Adrenal gland (tissue), 12 donors: Measurements from ENCODE around the gene FCN2. TPM values are rescaled to one million over a fixed set of nuclear protein-coding genes. Genes with fewer than 3 reads are reported as not detected.

Experiments used
- DNase-seq, 7 donors: peaks; one replicate each; pipeline ENCODE4 v3.0.0-alpha.2; 2019 to 2020
- H3K27ac ChIP-seq, 5 donors: fragments of 200-600 bp; sonication (generic) in 4 of 5; 1 replicate in 3 of 5; 2 replicates in 2 of 5; pipeline versions ENCODE4 v1.5.1 to v1.8.0; 2016 to 2020; ENCODE audit warnings: mild to moderate bottlenecking in 1 of 5
- H3K27me3 ChIP-seq: fragments of 200-600 bp; 2 replicates; pipeline ENCODE4 v1.8.0; 2021
- H3K36me3 ChIP-seq, 2 donors: fragments of 200-600 bp; replicated peaks in 1 of 2; 1 replicate in 1 of 2; 2 replicates in 1 of 2; pipeline versions ENCODE4 v1.5.1 to v1.8.0; 2018 to 2022
- H3K4me1 ChIP-seq, 2 donors: fragments of 200-600 bp; replicated peaks in 1 of 2; 1 replicate in 1 of 2; 2 replicates in 1 of 2; pipeline versions ENCODE4 v1.5.1 to v1.8.0; 2018 to 2021
- H3K4me3 ChIP-seq, 4 donors: fragments of 200-600 bp; sonication (generic) in 3 of 4; one replicate each; pipeline ENCODE4 v1.5.1; 2016 to 2018
- H3K9me3 ChIP-seq, 3 donors: fragments of 200-600 bp; sonication (generic) in 1 of 3; replicated peaks in 1 of 3; 1 replicate in 2 of 3; 2 replicates in 1 of 3; pipeline versions ENCODE4 v1.5.1 to v1.8.0; 2016 to 2021
- POLR2A ChIP-seq, 2 donors: fragments of 450-650 bp; IDR thresholded peaks; one replicate each; pipeline ENCODE4 v1.6.1; 2017; ENCODE audit warnings: antibody characterized with exemption in 2 of 2, mild to moderate bottlenecking in 2 of 2, moderate library complexity in 1 of 2
- WGBS, 4 donors: extraction: QIAGEN DNeasy Blood & Tissue Kit in 2 of 4; methylation state at CpG; one replicate each; pipeline versions ENCODE4 v1.1.5 to v1.1.7; 2013 to 2017; 5-methylcytosine and 5-hydroxymethylcytosine counted together
- intact Hi-C, 2 donors: fragments of 100-400 bp; cut with DNase I; formaldehyde crosslinking; loops; one replicate each; pipeline versions ENCODE4 v1.14.1 to v1.15.0; 2022 to 2023
- polyA plus RNA-seq, 3 donors: library from polyadenylated mRNA; stranded (reverse); fragments of 200-250 nt in 2 of 3; fragments of 350-450 nt in 1 of 3; fragmentation: Illumina TruSeq in 1 of 3; extraction: RNeasy Lipid Tissue Mini Kit (QIAGEN cat#74804) in 1 of 3; gene quantifications; one replicate each; pipeline ENCODE4 v1.2.3, GENCODE V29; 2013 to 2014
- total RNA-seq, 9 donors: library from RNA; depleted of rRNA in 4 of 9; stranded (reverse); fragments of >200 nt in 4 of 9; fragments of 120-200 nt in 1 of 9; fragmentation: NEBNext Ultra II Directional in 1 of 9; extraction: Animal tissue kit (Norgen Biotek cat#: 25700) in 1 of 9; gene quantifications; one replicate each; pipeline versions ENCODE4 v1.1.0 to v1.2.4, GENCODE V29; 2013 to 2023
- TF ChIP-seq, protein P1 (sequence below), 6 experiments: fragments of 450-650 bp in 4 of 6; fragments of 200-600 bp in 2 of 6; sonication (generic) in 1 of 6; IDR thresholded peaks; 1 replicate in 5 of 6; 2 replicates in 1 of 6; pipeline versions ENCODE4 v1.5.1 to v1.8.0; 2016 to 2021; ENCODE audit warnings: antibody characterized with exemption in 6 of 6, mild to moderate bottlenecking in 2 of 6, moderate library complexity in 1 of 6
- donor health status: healthy with polysubstance abuse.
- donor health status: Bipolar disorder and iron deficiency.
- donor health status: DM: yes; HTN: yes; CAD: no.
- donor health status: DM: no; HTN: no; CAD: no.
- donor health status: DM: no; HTN: no; CAD: no.
- donor health status: DM: yes; HTN: yes; CAD: no.

Gene FCN2
- total and polyA plus RNA-seq, 12 donors = 6.7 to 99.6 (median 31.2) TPM

GRCh38 chr9:134843740-134844139 lies 36.9 kb upstream of the FCN2 start:
- Histone ChIP-seq H3K27ac (no peak overlapping the region), H3K4me3 (no peak overlapping the region), H3K36me3 (peaks cover 0 to 5% of the 10 kb centered on the region in 2 donors), H3K4me1 (no peaks in the 10 kb centered on the region), H3K27me3 (no peaks in the 10 kb centered on the region), H3K9me3 (no peaks in the 10 kb centered on the region)
- intact Hi-C loops = no loop called here
- 92 to 96% (median 94%) methylated on average over 11 to 18 of the region's 18 CpGs for WGBS, 4 donors
- DNase-seq = no peak
- TF ChIP-seq, protein P1, sequence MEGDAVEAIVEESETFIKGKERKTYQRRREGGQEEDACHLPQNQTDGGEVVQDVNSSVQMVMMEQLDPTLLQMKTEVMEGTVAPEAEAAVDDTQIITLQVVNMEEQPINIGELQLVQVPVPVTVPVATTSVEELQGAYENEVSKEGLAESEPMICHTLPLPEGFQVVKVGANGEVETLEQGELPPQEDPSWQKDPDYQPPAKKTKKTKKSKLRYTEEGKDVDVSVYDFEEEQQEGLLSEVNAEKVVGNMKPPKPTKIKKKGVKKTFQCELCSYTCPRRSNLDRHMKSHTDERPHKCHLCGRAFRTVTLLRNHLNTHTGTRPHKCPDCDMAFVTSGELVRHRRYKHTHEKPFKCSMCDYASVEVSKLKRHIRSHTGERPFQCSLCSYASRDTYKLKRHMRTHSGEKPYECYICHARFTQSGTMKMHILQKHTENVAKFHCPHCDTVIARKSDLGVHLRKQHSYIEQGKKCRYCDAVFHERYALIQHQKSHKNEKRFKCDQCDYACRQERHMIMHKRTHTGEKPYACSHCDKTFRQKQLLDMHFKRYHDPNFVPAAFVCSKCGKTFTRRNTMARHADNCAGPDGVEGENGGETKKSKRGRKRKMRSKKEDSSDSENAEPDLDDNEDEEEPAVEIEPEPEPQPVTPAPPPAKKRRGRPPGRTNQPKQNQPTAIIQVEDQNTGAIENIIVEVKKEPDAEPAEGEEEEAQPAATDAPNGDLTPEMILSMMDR (IDR thresholded peaks at IDR 0.05) = no peak
- TF ChIP-seq POLR2A (IDR thresholded peaks at IDR 0.05) = no peak

DNA sequence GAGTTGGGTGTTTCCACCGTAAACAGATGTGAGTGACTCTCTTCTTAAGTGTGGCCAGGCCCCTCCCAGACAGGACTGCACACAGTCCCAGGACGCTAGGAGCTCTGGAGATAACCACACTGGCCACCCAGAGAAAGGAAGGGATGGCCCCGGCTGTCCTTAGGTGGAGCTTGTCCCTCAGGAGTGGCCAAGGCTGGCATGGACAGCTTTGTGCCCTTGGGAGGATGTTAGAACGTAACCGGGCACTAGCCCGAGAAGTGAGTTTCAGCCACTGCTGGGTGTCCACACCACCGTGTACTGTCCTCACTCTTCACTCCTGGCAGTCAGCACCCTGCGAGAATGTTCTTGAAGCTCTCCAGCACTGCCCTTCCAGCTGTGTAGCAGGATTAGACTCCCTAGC lies 35.8 kb upstream of the FCN2 start:
- 53 to 74% (median 63%) methylated on average over 2 to 8 of the region's 8 CpGs for WGBS, 4 donors
- Histone ChIP-seq H3K27ac (no peak overlapping the region), H3K27me3 (no peaks in the 10 kb centered on the region), H3K36me3 (peaks cover 0 to 5% of the 10 kb centered on the region in 2 donors), H3K9me3 (no peaks in the 10 kb centered on the region), H3K4me1 (no peaks in the 10 kb centered on the region), H3K4me3 (no peak overlapping the region)
- intact Hi-C loops = no loop called here
- peak in 2 of 7 donors; percentile 32 to 35 for DNase-seq
- TF ChIP-seq POLR2A (IDR thresholded peaks at IDR 0.05) = no peak
- TF ChIP-seq, protein P1 (IDR thresholded peaks at IDR 0.05) = no peak

- Histone ChIP-seq H3K36me3 (peaks cover 0 to 5% of the 10 kb centered on the region in 2 donors), H3K4me3 (no peak overlapping the region), H3K27ac (no peak overlapping the region), H3K9me3 (no peaks in the 10 kb centered on the region), H3K4me1 (no peaks in the 10 kb centered on the region), H3K27me3 (no peaks in the 10 kb centered on the region)
- 82 to 92% (median 86%) methylated on average over 14 to 16 of the region's 16 CpGs for WGBS, 4 donors
- TF ChIP-seq POLR2A (IDR thresholded peaks at IDR 0.05) = no peak
- TF ChIP-seq, protein P1 (IDR thresholded peaks at IDR 0.05) = no peak
- DNase-seq = no peak
- intact Hi-C loops = no loop called here
Measured at GRCh38 chr9:134846187-134846586, 34.4 kb upstream of the FCN2 start.

DNA sequence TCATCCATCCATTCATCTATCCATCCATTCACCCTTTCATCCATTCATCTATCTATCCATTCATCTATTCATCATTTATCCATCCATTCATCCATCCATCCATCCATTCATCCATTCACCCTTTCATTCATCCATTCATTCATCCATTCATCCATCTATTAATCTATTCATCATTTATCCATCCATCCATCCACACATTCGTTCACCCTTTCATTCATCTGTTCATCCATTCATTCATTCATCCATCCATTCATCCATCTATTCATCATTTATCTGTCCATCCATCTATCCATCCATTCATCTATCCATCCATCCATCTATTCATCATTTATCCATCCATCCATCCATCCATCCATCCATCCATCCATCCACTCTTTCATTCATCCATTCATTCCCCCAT lies 33.9 kb upstream of the FCN2 start:
- no peaks in the 10 kb centered on the region for H3K9me3 ChIP-seq
- intact Hi-C loops = no loop called here
- H3K4me3 ChIP-seq = no peak overlapping the region
- no peak overlapping the region for H3K27ac ChIP-seq
- H3K36me3 ChIP-seq = peaks cover 0 to 5% of the 10 kb centered on the region in 2 donors
- WGBS, 4 donors = 68 to 83% (median 77%) methylated on average over 1 of the region's 1 CpG
- no peaks in the 10 kb centered on the region for H3K27me3 ChIP-seq
- TF ChIP-seq POLR2A (IDR thresholded peaks at IDR 0.05) = no peak
- TF ChIP-seq, protein P1 (IDR thresholded peaks at IDR 0.05) = no peak
- DNase-seq = no peak
- H3K4me1 ChIP-seq = no peaks in the 10 kb centered on the region
